CD4-positive, alpha-beta T cell treated with Interleukin-12 subunit alpha and Interleukin-12 subunit beta, for 1 hour (primary cell): Measurements from ENCODE around the gene ARL6IP1.
"Not testable (repeated sequence)": the region's sequence is repeated elsewhere in the genome, so short reads cannot be mapped to it uniquely, and the experiment has no call there.

Experiments
- DNase-seq: peaks from one replicate; pipeline ENCODE4 v3.0.0-alpha.2; 2020

The ARL6IP1 gene

GRCh38 chr16:18797746-18798145 lies 3.6 kb downstream of the ARL6IP1 start:
- DNase-seq: no peak

GRCh38 chr16:18796377-18796776 lies 5.0 kb downstream of the ARL6IP1 start:
- DNase-seq: no peak

- DNase-seq: no peak
Measured at GRCh38 chr16:18792836-18793433, 8.4 kb downstream of the ARL6IP1 start.

GRCh38 chr16:18789850-18790706 lies 11.3 kb downstream of the ARL6IP1 start, which contains the start of gene RPS15A:
Gene RPS15A, minus strand, starts transcription at chr16:18790334. Its CDS starts 1,221 bp downstream, at chr16:18789113.
- peak; percentile 96 for DNase-seq

GRCh38 chr16:18789515-18789849 lies 11.9 kb downstream of the ARL6IP1 start:
- DNase-seq: no peak

- DNase-seq: no peak
Measured at GRCh38 chr16:18788828-18789514, 12.4 kb downstream of the ARL6IP1 start.

- no peak for DNase-seq
Measured at GRCh38 chr16:18784917-18785623, 16.3 kb downstream of the ARL6IP1 start.

- no peak for DNase-seq
Measured at GRCh38 chr16:18783430-18784341, 17.7 kb downstream of the ARL6IP1 start.

- DNase-seq: peak; percentile 27
Measured at GRCh38 chr16:18782697-18783429, 18.5 kb downstream of the ARL6IP1 start.

GRCh38 chr16:18781232-18781631 lies 20.1 kb downstream of the ARL6IP1 start:
- DNase-seq: not testable (repeated sequence)

GRCh38 chr16:18780460-18781026 lies 20.8 kb downstream of the ARL6IP1 start:
- not testable (repeated sequence) for DNase-seq

- not testable (repeated sequence) for DNase-seq
Measured at GRCh38 chr16:18777664-18778063, 23.7 kb downstream of the ARL6IP1 start.

GRCh38 chr16:18776334-18776733 lies 25.0 kb downstream of the ARL6IP1 start:
- DNase-seq: not testable (repeated sequence)

GRCh38 chr16:18774651-18775050 lies 26.7 kb downstream of the ARL6IP1 start:
- not testable (repeated sequence) for DNase-seq

GRCh38 chr16:18772171-18772570 lies 29.2 kb downstream of the ARL6IP1 start:
- not testable (repeated sequence) for DNase-seq

GRCh38 chr16:18770336-18770962 lies 30.9 kb downstream of the ARL6IP1 start:
- not testable (repeated sequence) for DNase-seq

- DNase-seq: peak; percentile 59
Measured at GRCh38 chr16:18767217-18767616, 34.1 kb downstream of the ARL6IP1 start.

GRCh38 chr16:18762713-18763112 lies 38.6 kb downstream of the ARL6IP1 start:
- not testable (repeated sequence) for DNase-seq

- DNase-seq: peak; percentile 76
Measured at GRCh38 chr16:18759598-18760520, 41.5 kb downstream of the ARL6IP1 start.
